Putamen (tissue), 1 donor: Measurements from ENCODE around the gene PRDM1.

ENCODE experiments used
- DNase-seq: peaks from one replicate; pipeline ENCODE4 v3.0.0-alpha.2; 2016; ENCODE audit warnings: low spot score

Gene PRDM1

GRCh38 chr6:106116125-106116832, 30.1 kb downstream of the PRDM1 start:
- peak; percentile 69 for DNase-seq

- no peak for DNase-seq
These were observed 31.4 kb downstream of the PRDM1 start for GRCh38 chr6:106117579-106117978.

- DNase-seq: no peak
These were observed 32.8 kb downstream of the PRDM1 start for GRCh38 chr6:106118835-106119431.

- DNase-seq: no peak
These were observed 33.4 kb downstream of the PRDM1 start for GRCh38 chr6:106119546-106119945.

- DNase-seq: no peak
These were observed 33.9 kb downstream of the PRDM1 start for GRCh38 chr6:106120006-106120405.

GRCh38 chr6:106120406-106120805, 34.3 kb downstream of the PRDM1 start:
- no peak for DNase-seq

GRCh38 chr6:106122306-106122918, 36.3 kb downstream of the PRDM1 start:
- no peak for DNase-seq

GRCh38 chr6:106122938-106123656, 37.0 kb downstream of the PRDM1 start:
- no peak for DNase-seq

GRCh38 chr6:106124015-106124414, 37.9 kb downstream of the PRDM1 start:
- no peak for DNase-seq

- DNase-seq: no peak
These were observed 38.6 kb downstream of the PRDM1 start for GRCh38 chr6:106124437-106125430.

- no peak for DNase-seq
These were observed 39.8 kb downstream of the PRDM1 start for GRCh38 chr6:106125925-106126435.

GRCh38 chr6:106126482-106126881, 40.3 kb downstream of the PRDM1 start:
- DNase-seq: no peak

- DNase-seq: no peak
These were observed 43.0 kb downstream of the PRDM1 start for GRCh38 chr6:106128981-106129781.

- DNase-seq: no peak
These were observed 46.1 kb downstream of the PRDM1 start for GRCh38 chr6:106132153-106132698.

GRCh38 chr6:106133040-106133439, 46.9 kb downstream of the PRDM1 start:
- no peak for DNase-seq

GRCh38 chr6:106134087-106134770, 48.1 kb downstream of the PRDM1 start:
- no peak for DNase-seq

GRCh38 chr6:106134906-106135634, 48.9 kb downstream of the PRDM1 start:
- no peak for DNase-seq

GRCh38 chr6:106135911-106136571, 49.9 kb downstream of the PRDM1 start:
- DNase-seq: no peak
